GM10248 (cell line): ENCODE results near the gene TSG101.

ENCODE experiments used
- CTCF ChIA-PET: fragments of 300-600 bp; sonication (Branson Sonifier 250); formaldehyde crosslinking; extraction: SDS; loops from one replicate; lab custom pipeline; 2021; ENCODE audit warnings: antibody characterized with exemption; lab: Yijun Ruan, JAX
- POLR2A ChIA-PET: fragments of 350-650 bp; sonication (Branson Sonifier 250); formaldehyde crosslinking; extraction: SDS; loops from one replicate; lab custom pipeline; 2020; ENCODE audit warnings: antibody characterized with exemption; lab: Yijun Ruan, JAX
- DNase-seq: peaks from one replicate; pipeline ENCODE4 v3.0.0; 2012; ENCODE audit errors: extremely low spot score
- TF ChIP-seq, protein P1 (sequence below): IDR thresholded peaks from 2 replicates; pipeline ENCODE4 v1.5.1; 2012; ENCODE audit warnings: mild to moderate bottlenecking, low read depth; ENCODE audit errors: extremely low read depth, missing control alignments, control extremely low read depth

TSG101 gene

DNA sequence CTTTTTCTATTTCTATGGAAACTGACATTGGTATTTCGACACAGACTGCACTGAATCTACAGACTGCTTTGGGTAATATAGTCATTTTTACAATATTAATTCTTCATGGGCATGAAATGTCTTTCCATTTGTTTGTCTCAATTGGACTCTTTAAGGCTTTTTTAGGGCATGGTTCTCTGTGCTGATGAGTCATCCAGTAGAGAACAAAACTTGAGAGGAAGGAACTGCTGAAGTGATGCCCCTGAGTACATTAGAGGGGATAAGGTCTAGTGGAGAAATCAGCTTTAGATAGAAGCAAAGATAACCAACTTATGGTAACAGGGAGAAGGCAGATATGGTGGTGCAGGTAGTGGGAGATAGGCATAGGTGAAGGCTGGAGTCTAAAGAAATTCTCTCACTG lies 25.1 kb downstream of the TSG101 start:
- TF ChIP-seq, protein P1, sequence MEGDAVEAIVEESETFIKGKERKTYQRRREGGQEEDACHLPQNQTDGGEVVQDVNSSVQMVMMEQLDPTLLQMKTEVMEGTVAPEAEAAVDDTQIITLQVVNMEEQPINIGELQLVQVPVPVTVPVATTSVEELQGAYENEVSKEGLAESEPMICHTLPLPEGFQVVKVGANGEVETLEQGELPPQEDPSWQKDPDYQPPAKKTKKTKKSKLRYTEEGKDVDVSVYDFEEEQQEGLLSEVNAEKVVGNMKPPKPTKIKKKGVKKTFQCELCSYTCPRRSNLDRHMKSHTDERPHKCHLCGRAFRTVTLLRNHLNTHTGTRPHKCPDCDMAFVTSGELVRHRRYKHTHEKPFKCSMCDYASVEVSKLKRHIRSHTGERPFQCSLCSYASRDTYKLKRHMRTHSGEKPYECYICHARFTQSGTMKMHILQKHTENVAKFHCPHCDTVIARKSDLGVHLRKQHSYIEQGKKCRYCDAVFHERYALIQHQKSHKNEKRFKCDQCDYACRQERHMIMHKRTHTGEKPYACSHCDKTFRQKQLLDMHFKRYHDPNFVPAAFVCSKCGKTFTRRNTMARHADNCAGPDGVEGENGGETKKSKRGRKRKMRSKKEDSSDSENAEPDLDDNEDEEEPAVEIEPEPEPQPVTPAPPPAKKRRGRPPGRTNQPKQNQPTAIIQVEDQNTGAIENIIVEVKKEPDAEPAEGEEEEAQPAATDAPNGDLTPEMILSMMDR: no peak
- POLR2A ChIA-PET: no interaction called here
- CTCF ChIA-PET: interaction anchor here (0.8 kb wide), 1 partner anchor 12 kb away, joined by 3 read pairs; no protein-coding TSS in a partner anchor
- no peak for DNase-seq

DNA sequence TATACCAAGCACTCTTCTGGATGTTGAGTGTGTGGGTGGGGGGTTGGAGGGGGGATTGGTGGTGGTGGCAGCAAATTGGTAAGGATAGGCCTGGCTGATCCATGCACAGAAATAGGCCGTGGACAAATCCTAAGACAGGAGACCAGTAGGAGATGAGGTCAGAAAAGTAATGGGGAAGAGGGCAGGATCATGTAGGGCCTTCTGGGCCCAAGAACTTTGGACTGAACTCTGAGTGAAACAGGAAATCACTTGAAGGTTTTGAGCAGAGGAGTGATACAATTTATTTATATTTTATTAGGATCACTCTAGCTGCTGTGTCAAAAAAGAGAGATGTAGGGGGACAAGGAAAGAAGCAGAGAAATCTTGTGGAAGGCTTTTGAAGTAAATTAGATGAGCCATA lies 28.7 kb downstream of the TSG101 start:
- CTCF ChIA-PET: no interaction called here
- TF ChIP-seq, protein P1: no peak
- POLR2A ChIA-PET: no interaction called here
- DNase-seq: no peak

DNA sequence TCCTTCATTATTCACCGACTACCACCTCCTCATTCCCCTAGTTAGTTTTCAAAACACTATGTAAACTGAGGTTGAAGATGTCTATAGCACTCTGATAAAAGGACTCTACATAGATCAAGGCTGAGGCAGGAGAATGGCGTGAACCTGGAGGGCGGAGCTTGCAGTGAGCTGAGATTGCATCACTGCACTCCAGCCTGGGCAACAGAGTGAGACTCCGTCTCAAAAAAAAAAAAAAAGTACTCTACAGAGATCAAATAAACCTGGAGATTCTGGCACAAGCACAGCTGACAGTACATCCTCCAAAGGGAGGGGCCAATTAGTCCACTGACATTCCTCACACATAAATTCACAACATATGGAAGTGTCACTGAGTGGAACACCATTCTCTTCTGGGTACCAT lies 31.0 kb downstream of the TSG101 start:
- POLR2A ChIA-PET: no interaction called here
- TF ChIP-seq, protein P1: no peak
- CTCF ChIA-PET: no interaction called here

DNA sequence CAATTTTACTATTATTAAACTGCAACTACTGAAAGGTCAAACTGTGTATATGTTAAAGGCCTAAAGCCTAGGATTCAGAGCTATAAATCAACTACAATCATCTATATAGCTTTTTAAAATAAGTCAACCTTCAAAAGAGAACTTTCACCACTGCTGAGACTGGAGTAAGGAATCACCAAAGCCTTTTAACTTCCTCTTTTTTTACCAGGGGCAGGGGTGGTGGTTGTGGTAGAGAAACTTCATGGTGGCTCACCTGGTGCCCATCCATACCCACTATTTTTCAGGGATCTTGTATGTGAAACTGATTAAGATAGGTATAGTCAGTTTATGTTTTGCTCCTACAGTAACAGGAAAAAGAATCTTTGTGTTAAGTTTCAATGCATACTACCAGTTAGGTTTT lies 31.5 kb downstream of the TSG101 start:
- ChIA-PET POLR2A (no interaction called here), CTCF (interaction anchor here (1.5 kb wide), 1 partner anchor 227 kb away, joined by 3 read pairs; no protein-coding TSS in a partner anchor)
- DNase-seq: no peak
- TF ChIP-seq, protein P1: no peak

More for the DNA sequence above, 31.0 kb downstream of the TSG101 start:
- no peak for DNase-seq

DNA sequence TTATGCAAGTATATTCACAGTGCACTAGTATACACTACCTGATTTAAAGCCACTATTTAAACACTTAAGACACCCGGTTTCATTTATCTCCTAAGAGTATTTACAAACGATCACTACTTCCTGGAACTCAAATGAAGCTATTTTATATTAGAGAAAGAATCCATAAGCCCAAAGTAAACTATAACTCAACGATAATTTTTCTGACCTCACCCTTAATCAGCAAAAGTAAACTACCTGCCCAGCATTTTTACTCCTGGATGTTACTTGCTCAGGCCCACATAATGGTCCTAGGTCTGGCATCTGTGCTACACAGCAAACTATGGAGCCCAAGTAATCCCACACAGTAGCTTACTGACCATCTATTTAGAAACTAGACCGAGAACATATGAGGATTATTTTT lies 33.4 kb downstream of the TSG101 start:
- DNase-seq: no peak
- TF ChIP-seq, protein P1: no peak
- CTCF ChIA-PET: interaction anchor here (1.0 to 1.3 kb wide), 5 partner anchors 13 to 271 kb away, joined by 3 to 4 read pairs (median 3); no protein-coding TSS in a partner anchor
- POLR2A ChIA-PET: no interaction called here

DNA sequence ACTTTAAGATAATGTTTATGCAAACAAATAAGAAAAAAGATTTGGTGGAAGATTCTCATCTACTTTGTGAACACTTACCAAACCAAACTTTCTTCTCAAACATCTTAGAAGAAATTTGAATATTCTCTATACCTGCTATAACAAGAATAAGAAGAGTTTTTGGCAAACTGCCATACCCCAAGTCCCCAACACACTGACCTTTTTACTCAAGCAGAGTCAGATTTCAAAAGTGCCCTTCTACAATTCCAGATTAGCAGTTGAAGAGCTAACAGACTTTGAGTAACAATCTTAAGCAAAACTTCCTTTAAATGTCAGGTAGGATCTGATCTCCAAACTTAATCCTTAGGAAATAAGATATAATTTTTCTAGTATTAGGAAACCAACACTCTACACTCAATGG lies 33.9 kb downstream of the TSG101 start:
- TF ChIP-seq, protein P1: no peak
- DNase-seq: no peak
- CTCF ChIA-PET: interaction anchor here (1.0 to 1.5 kb wide), 3 partner anchors 13 to 238 kb away, joined by 3 to 4 read pairs (median 3); no protein-coding TSS in a partner anchor
- POLR2A ChIA-PET: no interaction called here

DNA sequence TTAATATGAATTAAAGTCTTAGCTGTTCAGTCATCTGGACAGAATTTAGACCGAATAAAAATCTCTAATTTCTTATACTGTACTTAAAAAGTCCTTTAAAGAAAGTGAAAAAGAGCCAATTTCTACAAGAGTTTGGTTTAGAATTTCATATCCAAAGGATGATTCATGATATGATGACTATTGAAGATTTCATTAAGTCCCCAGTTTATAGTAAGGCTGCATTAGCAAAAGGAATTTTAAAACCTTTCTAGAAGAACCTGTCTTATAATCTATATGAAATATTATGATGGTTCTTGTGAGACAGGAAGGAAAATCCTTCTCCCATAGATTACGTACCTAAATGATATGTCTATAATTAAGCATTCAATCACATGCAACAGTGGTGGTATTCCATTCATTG lies 34.8 kb downstream of the TSG101 start:
- no peak for DNase-seq
- TF ChIP-seq, protein P1: no peak
- POLR2A ChIA-PET: no interaction called here
- CTCF ChIA-PET: interaction anchor here (0.8 to 2.1 kb wide), 6 partner anchors 10 to 376 kb away, joined by 3 to 6 read pairs (median 3); no protein-coding TSS in a partner anchor
